ENCODE measurements around the gene ZFHX3.
A peak's percentile ranks its signal among the peaks of the same experiment; 100 is the strongest.

ZFHX3 gene

DNA sequence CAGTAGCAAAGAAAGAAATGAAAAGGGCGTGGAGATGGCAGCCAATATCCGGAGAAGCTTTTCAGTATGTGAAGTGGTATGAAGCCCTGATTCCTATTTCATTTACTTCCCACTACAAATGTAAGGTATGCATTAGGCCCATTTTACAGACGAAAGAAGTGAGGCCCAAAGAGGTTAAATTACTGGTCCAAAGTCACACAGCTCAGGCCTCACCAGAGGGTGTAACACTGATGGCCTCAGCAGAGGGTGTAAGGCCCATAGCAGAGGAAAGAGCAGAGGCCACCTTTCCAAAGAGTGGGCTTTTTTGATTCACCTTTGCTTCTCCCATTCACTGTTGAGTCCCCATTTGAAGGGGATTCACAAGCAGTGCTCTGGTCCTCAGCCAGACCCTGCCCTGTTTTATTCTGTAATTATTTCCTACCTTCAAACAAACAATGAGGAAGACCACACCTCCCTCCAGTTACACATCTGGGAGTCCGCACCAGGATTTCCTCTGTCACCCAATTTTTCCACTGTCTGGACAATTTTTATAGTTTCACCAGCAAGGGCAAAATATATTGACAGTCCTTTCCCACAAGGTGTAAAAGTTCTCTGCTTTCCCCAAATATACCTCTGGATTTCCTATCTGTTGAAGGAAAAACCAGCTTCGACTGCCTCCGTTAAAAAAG, 7.1 kb downstream of the ZFHX3 start:
- Mint-ChIP-seq H3K36me3 (ENCODE audit: low read depth) (peaks cover 4% of the 10 kb centered on the region), H3K4me3 (no peak overlapping the region), H3K27me3 (ENCODE audit: low read depth) (peaks cover 3% of the 10 kb centered on the region), H3K9me3 (no peaks in the 10 kb centered on the region), H3K27ac (peak overlapping the region; percentile 25 to 87 (median 34)), H3K4me1 (peaks cover 77% of the 10 kb centered on the region)
- TF ChIP-seq, protein P1, sequence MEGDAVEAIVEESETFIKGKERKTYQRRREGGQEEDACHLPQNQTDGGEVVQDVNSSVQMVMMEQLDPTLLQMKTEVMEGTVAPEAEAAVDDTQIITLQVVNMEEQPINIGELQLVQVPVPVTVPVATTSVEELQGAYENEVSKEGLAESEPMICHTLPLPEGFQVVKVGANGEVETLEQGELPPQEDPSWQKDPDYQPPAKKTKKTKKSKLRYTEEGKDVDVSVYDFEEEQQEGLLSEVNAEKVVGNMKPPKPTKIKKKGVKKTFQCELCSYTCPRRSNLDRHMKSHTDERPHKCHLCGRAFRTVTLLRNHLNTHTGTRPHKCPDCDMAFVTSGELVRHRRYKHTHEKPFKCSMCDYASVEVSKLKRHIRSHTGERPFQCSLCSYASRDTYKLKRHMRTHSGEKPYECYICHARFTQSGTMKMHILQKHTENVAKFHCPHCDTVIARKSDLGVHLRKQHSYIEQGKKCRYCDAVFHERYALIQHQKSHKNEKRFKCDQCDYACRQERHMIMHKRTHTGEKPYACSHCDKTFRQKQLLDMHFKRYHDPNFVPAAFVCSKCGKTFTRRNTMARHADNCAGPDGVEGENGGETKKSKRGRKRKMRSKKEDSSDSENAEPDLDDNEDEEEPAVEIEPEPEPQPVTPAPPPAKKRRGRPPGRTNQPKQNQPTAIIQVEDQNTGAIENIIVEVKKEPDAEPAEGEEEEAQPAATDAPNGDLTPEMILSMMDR (IDR thresholded peaks at IDR 0.05; ENCODE audit: unreplicated experiment in 3 of 3) = no peak

DNA sequence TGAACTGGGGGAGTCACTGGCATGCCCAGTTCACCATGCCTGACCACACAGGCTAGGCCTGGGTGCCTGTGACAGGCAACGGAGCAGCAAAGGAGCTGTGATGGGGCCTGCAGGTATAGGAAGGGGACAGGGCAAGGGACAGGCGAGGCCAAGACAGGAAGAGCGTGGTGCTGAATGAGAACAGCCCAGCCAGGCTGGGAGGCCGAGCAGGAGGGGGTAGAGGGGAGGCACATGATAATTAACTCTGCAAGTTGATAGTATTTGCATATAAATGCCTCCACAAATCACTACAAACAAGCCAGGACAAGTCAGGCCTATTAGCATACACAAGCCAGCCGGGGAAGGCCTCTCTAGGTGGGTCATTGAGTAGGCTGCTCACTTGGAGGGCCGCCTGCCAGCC, 7.8 kb downstream of the ZFHX3 start:
- no peak overlapping the region for H3K4me3 Mint-ChIP-seq
- peaks cover 78% of the 10 kb centered on the region for H3K4me1 Mint-ChIP-seq
- H3K27ac Mint-ChIP-seq = peak overlapping the region; percentile 34 to 87 (median 75)
- peaks cover 4% of the 10 kb centered on the region for H3K36me3 Mint-ChIP-seq (ENCODE audit: low read depth)
- TF ChIP-seq, protein P1 (IDR thresholded peaks at IDR 0.05; ENCODE audit: unreplicated experiment in 3 of 3) = no peak
- H3K9me3 Mint-ChIP-seq = no peaks in the 10 kb centered on the region
- peaks cover 3% of the 10 kb centered on the region for H3K27me3 Mint-ChIP-seq (ENCODE audit: low read depth)

DNA sequence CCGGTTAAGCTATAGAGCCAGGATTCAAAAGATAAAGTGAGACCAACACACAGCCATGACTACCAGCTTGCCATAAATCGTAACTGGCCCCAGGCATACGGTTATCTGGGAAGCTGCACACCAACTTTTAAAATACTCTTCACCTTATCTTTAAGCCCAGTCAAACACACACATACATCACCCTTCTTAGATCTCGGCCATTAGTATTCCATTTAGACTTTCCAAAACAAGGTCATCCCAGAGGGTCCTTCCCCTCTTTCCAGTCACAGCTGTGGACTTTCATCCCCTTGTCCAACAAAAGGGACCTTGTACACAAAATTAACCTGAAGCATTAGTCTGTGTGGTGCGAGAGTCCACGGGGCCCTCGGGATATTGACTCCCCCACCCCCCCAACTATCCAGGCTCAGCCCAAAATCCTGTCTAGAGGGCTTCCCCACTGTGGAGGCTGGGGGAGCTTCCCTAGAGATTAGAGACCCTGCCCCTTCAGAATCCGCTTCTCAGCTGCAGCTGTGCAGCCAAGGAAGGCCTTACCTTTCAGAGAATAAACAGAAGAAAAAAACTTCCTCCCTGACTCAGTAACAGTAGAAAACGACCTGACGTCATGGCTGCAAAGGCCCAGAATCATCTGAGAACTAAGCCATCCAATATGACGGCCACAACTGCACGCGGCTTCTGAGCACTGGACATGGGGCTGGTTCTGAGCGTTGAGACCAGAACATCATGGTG, 9.9 kb downstream of the ZFHX3 start:
- TF ChIP-seq, protein P1 (IDR thresholded peaks at IDR 0.05; ENCODE audit: unreplicated experiment in 3 of 3) = no peak

DNA sequence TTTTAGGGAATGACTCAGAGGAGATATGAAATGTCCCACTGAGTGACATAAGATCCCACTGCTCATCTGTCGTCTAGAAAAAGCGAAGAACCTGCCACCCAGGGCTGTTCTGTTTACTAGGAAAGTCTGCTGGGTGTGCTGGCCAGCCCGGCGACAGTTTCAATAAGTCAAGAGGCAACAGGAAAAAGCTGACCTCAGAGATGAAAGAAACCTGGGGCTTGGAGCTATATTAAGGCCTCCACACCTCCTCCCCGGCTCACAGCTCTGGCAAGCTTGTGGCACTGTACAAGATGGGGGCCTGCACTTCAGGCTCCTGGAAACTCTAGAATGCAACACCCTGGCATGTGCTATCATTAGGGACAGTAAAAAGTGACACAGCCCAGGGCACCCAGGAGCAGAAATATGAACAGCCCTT, 10.6 kb downstream of the ZFHX3 start:
- peaks cover 17% of the 10 kb centered on the region for H3K27me3 Mint-ChIP-seq (ENCODE audit: low read depth)
- TF ChIP-seq, protein P1 (IDR thresholded peaks at IDR 0.05; ENCODE audit: unreplicated experiment in 3 of 3) = no peak
- peak overlapping the region; percentile 88 to 97 (median 94) for H3K27ac Mint-ChIP-seq
- no peaks in the 10 kb centered on the region for H3K9me3 Mint-ChIP-seq
- H3K4me3 Mint-ChIP-seq = peak overlapping the region; percentile 28 to 56 (median 48)
- peaks cover under 1% of the 10 kb centered on the region for H3K36me3 Mint-ChIP-seq (ENCODE audit: low read depth)
- H3K4me1 Mint-ChIP-seq = peaks cover 78% of the 10 kb centered on the region

More for the DNA sequence above, 9.9 kb downstream of the ZFHX3 start:
- H3K9me3 Mint-ChIP-seq = no peaks in the 10 kb centered on the region
- peaks cover 78% of the 10 kb centered on the region for H3K4me1 Mint-ChIP-seq
- peak overlapping the region in 1 of 3 experiments; percentile 7 for H3K4me3 Mint-ChIP-seq
- H3K36me3 Mint-ChIP-seq (ENCODE audit: low read depth) = peaks cover 4% of the 10 kb centered on the region
- H3K27me3 Mint-ChIP-seq (ENCODE audit: low read depth) = peaks cover 13% of the 10 kb centered on the region
- H3K27ac Mint-ChIP-seq = peak overlapping the region; percentile 88 to 97 (median 94)

DNA sequence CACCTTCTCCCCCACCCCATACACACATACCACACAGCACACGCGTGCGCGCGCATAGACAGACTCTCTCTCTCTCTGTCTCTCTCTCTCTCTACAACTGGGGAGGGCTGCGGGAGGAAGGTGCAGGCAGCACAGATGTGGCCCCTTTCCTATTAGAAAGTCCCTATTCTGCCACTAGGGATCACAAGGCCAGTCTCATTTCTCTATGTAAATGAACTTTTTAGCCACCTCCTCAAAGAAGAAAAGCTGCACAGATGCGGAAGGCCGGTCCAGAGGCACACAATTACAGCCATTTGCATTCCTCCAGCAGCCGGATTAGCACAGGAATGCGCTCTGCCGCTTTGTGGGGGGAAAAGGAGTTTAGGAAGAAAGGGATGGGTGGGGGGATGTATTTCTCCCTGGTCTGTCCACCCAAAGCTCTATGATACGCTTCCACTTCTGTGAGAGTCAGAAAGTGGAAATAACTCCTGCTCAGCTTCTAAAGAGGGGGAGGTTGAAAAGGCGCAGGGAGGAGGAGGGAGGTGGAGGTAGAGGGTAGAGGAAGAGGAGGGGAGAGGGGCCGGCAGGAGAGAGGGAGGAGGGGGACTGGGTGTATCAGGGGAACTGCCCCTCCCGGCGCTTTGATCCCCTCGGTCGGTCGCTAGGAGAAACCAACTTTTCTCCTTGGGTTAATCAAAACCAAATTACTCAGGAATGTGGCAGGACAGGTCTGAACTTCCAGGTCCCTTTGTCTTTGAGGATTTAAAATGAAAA, 11.7 kb downstream of the ZFHX3 start:
- Mint-ChIP-seq H3K36me3 (ENCODE audit: low read depth) (no peaks in the 10 kb centered on the region), H3K4me3 (peak overlapping the region; percentile 45 to 71 (median 51)), H3K9me3 (no peaks in the 10 kb centered on the region), H3K27ac (peak overlapping the region; percentile 88 to 97 (median 94)), H3K27me3 (ENCODE audit: low read depth) (peaks cover 20% of the 10 kb centered on the region), H3K4me1 (peaks cover 78% of the 10 kb centered on the region)
- TF ChIP-seq, protein P1 (IDR thresholded peaks at IDR 0.05; ENCODE audit: unreplicated experiment in 3 of 3) = no peak

Data from nephron (organoid).